Measurements from ENCODE around the gene CARD19.

Gene CARD19

GRCh38 chr9:93091056-93091452, 5.0 kb upstream of the CARD19 start:
- in situ Hi-C loops (cut with HindIII; ENCODE audit: low sequenced_read_pairs), result no loop called here
- TF ChIP-seq CTCF (IDR thresholded peaks at IDR 0.05; ENCODE audit: low read depth, low read length), result no peak
- no peak for DNase-seq (ENCODE audit: low read depth, low spot score)
- no peak overlapping the region for H3K4me3 ChIP-seq (ENCODE audit: low read depth, low read length)

GRCh38 chr9:93091453-93092081, 4.5 kb upstream of the CARD19 start:
- no peak overlapping the region for H3K4me3 ChIP-seq (ENCODE audit: low read depth, low read length)
- peak; percentile 80 for DNase-seq (ENCODE audit: low read depth, low spot score)
- TF ChIP-seq CTCF (IDR thresholded peaks at IDR 0.05; ENCODE audit: low read depth, low read length), result no peak
- in situ Hi-C loops (cut with HindIII; ENCODE audit: low sequenced_read_pairs), result no loop called here

- H3K4me3 ChIP-seq (ENCODE audit: low read depth, low read length), result no peak overlapping the region
- in situ Hi-C loops (cut with HindIII; ENCODE audit: low sequenced_read_pairs), result no loop called here
- DNase-seq (ENCODE audit: low read depth, low spot score), result no peak
- no peak for TF ChIP-seq CTCF (IDR thresholded peaks at IDR 0.05; ENCODE audit: low read depth, low read length)
Measured at GRCh38 chr9:93092251-93092991, 3.6 kb upstream of the CARD19 start.

- H3K4me3 ChIP-seq (ENCODE audit: low read depth, low read length), result no peak overlapping the region
- no peak for DNase-seq (ENCODE audit: low read depth, low spot score)
- no peak for TF ChIP-seq CTCF (IDR thresholded peaks at IDR 0.05; ENCODE audit: low read depth, low read length)
- in situ Hi-C loops (cut with HindIII; ENCODE audit: low sequenced_read_pairs), result no loop called here
Measured at GRCh38 chr9:93093127-93093876, 2.7 kb upstream of the CARD19 start.

- DNase-seq (ENCODE audit: low read depth, low spot score), result no peak
Measured at GRCh38 chr9:93093877-93094657, 1.9 kb upstream of the CARD19 start.

More at GRCh38 chr9:93093877-93094657, 1.9 kb upstream of the CARD19 start:
- in situ Hi-C loops (cut with HindIII; ENCODE audit: low sequenced_read_pairs), result no loop called here
- no peak overlapping the region for H3K4me3 ChIP-seq (ENCODE audit: low read depth, low read length)
- no peak for TF ChIP-seq CTCF (IDR thresholded peaks at IDR 0.05; ENCODE audit: low read depth, low read length)

Data from astrocyte of the spinal cord (primary cell).